ENCODE measurements around the gene RPS2. TPM values are rescaled to one million over a fixed set of nuclear protein-coding genes. Genes with fewer than 3 reads are reported as not detected.

The RPS2 gene
- total and polyA plus RNA-seq, 2 of the 8 experiments (the other 6 are each of a cell fraction or from before 2014, with no cell fraction given): 4,042 to 16,783 TPM

GRCh38 chr16:1914084-1914608 lies 50.5 kb downstream of the RPS2 start (continued):
- TF ChIP-seq SP2 (IDR thresholded peaks at IDR 0.05; ENCODE audit: low read length) (no peak), EZH2 (IDR thresholded peaks at IDR 0.05; ENCODE audit: low read depth, low read length, severe bottlenecking) (no peak), BRCA1 (IDR thresholded peaks at IDR 0.05; ENCODE audit: low read depth, low read length) (no peak), POLR2A (IDR thresholded peaks at IDR 0.05; ENCODE audit: control extremely low read depth in 1 of 2, low read depth in 2 of 2, low read length in 2 of 2) (no peak), CTBP2 (IDR thresholded peaks at IDR 0.05; ENCODE audit: borderline replicate concordance, insufficient read depth, insufficient read length, low read length) (no peak), SAP30 (IDR thresholded peaks at IDR 0.05; ENCODE audit: insufficient read depth, insufficient replicate concordance, low read length) (no peak), SRF (IDR thresholded peaks at IDR 0.05; ENCODE audit: low read depth, low read length) (no peak), HDAC2 (IDR thresholded peaks at IDR 0.05; ENCODE audit: borderline replicate concordance in 1 of 2, low read depth in 2 of 2, low read length in 2 of 2) (no peak), SIN3A (conservative IDR thresholded peaks at IDR 0.05 in 1 of 2, IDR thresholded peaks at IDR 0.05 in 1 of 2; ENCODE audit: low read depth in 1 of 2, low read length in 2 of 2) (no peak), SP4 (IDR thresholded peaks at IDR 0.05; ENCODE audit: low read length) (no peak), MAFK (IDR thresholded peaks at IDR 0.05; ENCODE audit: low read depth, low read length) (no peak)

Measured in H1 (cell line).